HG03095 (cell line): ENCODE results near the gene DVL1.
"Not testable (repeated sequence)": the region's sequence is repeated elsewhere in the genome, so short reads cannot be mapped to it uniquely, and the experiment has no call there.

ENCODE experiments used
- ATAC-seq: cut with Tn5 transposase; IDR thresholded peaks from one replicate; pipeline ENCODE4 v1.9.1; 2021; ENCODE audit warnings: moderate library complexity; ENCODE audit not compliant: unreplicated experiment

The DVL1 gene

DNA sequence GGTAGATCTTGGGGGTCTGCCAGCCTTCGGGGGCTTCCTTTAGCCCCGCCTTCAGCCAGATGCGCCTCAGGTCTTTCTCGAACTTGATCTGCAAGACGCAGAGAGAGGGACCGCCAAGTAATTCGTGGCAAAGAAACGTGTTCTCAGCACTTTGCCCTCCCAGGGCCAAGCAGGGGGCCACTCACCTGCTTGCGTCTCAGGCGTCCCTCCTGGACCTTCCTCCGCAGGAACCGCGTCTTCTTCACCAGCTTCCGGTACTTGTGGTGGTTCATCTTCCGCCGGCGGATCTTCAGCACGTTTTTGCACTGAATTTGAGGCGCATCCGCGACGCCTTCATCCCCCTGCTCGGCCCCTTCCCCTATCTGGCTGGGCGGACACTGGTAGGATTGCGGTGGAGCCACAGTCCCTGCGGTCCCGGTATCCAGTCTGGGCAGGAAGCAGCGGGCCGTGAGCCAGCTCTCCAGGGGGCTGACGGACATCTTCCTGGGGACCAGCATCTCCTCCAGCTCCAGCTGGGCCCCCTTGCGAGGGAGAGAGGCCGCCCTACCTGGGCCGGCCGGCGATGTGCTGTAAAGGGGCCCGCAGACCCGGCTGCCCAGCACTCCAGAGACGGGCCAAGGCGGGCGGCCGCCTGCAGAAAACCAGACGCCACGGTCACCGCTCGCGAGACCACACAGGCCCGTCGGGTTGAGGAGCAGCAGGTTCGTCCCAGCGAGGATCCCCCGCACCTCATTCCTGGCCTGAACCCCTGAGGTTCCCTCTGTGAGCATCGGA, 24.8 kb upstream of the DVL1 start:
- no peak for ATAC-seq

DNA sequence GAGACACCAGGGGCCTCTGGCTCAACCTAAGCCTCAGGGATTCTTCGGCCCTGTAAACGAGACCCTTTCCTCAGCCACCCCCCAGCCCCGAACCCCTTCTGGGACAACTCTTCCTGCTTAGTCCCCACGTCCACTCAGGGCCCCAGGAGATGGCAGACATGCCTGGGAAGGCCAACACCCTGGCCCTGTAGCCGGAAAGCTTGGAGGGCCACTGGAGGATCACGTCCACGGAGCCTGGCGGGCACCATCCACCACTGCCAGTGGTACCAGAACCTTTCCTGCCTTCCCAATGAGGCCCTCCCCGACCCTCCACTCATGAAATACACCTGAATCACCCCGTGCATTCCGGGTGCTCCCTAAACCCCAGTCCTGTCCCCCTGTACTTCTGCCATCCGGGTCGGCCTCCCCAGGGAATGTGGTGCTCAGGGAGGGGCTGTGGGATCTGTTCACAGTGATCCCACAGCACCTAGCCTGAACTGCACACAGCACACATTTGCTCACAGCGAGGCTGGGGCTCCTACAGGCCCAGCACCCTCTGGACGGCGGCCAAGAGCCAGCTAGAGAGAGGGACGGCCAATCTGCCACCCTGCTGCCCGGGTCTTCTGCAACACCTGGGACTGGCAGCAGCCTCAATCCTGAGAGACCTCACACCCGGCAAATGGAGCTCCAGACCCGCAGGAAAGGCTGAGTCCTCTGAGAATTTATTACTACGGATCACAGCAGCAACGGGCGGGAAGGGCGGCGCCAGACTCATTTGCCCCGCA, 24.0 kb upstream of the DVL1 start:
- no peak for ATAC-seq

DNA sequence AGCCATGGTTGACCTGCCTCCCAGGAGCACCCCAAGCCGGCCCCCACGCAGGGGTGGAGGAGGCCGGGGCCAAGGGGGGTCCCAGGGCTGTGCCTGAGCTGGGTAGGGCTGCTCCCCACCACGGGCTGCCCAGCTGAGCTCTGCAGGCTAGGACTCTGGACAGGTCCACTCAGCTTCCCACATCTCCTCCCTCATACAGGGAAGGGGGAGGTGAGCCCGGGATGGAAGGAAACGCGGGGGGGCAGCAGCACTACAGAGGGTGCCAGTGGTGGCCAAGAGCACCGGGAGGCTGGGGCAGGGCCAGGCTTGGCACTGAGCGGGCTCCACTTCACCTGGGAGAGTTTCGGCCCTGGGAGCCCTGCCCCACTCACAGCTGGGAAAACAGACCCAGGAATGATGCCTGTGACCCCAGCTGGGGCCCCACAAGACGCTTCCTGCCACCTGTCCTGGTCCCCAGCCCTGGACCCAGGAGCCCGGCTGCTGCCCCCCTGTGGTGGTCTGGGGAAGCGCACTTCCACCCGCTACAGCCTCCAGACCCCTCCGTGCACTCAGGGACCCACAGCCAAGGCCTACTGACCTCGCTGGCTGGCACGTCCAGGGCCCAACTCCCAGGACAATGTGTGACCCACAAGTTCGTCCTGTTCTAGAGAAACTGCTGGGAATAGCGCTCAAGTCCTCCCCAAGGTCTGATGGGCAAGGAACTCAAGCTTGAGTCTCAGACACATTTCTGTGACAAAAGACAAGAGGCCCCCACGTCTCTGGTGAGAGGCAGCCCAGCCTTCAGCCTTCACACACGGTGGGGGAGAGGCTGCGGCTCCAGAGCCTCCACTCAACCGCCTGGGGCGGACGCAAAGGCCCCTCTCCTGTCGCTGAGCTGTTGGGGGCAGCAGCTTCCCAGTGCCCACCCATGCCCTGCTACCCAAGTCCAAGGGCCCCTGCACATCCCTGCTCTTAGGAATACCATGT, 22.8 kb upstream of the DVL1 start:
- no peak for ATAC-seq

DNA sequence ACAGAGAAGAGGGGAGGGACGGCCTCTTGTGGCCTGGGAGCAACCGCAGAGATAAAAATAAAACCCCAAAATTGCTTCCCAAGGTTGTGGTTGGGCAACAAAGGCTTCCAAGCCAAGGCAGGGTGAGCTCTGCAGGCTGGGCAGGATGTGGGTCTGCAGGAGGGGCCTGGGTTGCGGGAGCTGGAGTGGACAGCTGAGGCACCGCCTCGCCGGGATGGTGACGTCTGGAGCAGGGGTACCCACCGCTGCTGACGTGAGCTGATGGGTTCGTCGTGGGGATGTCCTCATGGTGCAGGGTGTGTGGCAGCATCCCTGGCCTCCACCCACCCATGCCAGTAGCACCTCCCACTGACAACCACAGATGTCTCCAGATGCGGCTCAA, 22.1 kb upstream of the DVL1 start:
- ATAC-seq = no peak

DNA sequence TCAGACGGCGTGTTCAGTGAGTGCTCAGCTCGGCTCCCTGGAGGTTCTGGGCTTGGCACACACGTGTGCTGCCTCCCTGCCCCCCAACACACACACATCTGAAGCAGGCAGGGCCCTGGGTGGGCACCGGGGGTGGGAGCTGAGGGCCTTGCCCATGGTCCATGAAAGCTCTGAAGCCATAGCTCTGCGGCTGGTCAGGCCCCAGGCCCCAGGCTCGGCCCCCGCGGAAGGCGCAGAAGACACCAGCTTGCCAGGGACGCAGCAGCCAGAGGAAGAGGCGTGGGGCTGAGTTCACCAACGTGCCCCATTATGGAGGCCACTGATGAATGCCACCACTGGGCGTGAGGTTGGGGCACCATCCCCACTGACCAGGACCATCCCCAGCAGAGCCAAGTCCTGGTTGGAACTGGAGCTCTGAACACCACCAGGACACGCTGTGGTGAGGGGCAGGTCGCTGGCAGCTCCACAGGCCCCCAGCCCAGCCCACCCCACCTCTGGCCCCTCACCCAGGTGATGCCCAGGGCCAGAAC, 21.6 kb upstream of the DVL1 start:
- no peak for ATAC-seq

DNA sequence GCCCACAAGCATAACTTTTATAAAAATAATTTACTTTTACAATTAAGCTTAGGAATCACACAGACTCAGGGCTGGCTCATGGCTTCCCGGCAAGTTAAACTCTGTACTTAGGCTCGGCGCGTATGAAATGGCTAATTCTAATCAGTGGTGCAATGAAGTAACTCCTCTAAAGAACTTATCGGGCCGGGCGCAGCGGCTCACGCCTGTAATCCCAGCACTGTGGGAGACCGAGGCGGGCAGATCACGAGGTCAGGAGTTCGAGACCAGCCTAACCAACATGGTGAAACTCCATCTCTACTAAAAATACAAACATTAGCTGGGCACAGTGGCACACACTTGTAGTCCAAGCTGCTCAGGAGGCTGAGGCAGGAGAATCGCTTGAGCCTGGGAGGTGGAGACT, 20.9 kb upstream of the DVL1 start:
- ATAC-seq = not testable (repeated sequence)

DNA sequence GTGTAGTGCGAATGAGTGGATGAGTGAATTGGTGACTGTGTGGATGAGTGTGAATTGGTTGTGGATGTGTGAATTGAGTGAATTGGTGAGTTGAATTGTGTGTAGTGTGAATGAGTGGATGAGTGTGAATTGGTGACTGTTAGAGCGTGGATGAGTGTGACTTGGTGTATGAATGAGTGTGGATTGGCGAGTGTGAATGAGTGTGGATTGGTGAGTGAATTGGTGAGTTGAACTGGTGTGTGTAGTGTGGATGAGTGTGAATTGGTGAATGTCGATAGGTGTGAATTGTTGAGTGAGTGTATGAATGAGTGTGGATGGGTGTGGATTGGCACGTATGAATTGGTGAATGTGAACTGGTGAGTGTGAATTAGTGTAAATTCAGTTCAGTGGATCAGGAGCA, 18.1 kb upstream of the DVL1 start:
- no peak for ATAC-seq

DNA sequence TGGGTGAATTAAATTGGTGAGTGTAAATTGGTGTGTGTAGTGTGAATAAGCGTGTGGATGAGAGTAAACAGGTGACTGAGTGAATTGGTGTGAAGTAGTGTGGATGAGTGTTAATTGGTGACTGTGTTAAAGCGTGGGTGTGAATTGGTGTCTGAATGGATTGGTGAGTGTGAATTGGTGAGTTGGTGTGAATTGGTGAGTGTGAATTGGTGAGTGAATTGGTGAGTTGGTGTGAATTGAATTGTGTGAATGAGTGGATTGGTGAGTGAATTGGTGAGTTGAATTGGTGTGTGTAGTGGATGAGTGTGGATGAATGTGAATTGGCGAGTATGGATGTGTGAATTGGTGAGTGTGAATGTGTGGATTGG, 17.5 kb upstream of the DVL1 start:
- no peak for ATAC-seq

DNA sequence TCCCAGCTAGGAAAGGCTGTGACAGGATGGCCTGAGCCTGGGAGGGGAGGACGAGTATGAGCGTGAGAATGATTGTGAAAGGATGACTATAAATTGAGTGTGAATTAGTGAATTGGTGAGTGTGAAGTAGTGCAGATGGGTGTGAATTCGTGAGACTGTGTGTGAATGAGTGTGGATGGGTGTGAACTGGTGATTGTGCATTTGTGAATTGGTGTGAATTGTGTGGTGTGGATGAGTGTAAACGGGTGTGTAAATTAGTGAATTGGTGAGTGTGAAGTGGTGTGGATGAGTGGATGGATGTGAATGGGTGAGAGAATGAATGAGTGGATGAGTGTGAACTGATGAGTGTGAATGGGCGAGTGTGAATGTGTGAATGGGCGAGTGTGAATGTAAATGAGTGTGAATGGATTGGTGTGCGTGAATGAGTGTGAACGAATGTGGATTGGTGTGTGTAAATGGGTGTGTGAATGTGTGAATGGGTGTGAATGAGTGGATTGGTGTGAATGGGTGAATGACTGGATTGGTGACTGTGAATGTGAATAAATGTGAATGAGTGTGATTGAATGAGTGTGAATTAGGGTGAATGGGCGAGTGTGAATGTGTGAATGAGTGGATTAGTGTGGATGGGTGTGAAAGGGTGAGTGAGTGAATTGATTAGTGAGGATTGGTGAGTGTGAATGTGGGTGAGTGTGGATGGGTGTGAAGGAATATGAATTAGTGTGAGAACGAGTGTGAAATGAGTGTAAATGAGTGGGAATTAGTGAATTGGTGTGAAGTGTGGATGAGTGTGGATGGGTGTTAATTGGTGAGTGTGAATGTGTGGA, 16.9 kb upstream of the DVL1 start:
- no peak for ATAC-seq

DNA sequence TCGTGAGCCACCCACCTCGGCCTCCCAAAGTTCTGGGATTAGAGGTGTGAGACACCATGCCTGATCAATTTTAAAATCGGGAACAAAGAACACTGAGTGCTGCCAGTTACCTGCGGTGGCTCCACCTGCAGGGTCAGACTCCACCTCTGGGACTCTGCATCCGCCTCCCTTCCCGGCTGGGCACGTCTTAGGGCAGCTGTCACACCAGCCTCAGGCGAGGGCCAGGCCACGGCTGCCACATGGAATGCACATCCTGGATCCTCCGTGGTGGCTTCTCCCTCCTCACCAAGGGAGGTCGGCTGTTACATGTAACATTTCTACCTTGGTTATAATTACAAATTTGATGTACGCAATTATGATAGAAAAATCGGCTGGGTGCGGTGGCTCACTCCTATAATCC, 15.0 kb upstream of the DVL1 start:
- no peak for ATAC-seq

DNA sequence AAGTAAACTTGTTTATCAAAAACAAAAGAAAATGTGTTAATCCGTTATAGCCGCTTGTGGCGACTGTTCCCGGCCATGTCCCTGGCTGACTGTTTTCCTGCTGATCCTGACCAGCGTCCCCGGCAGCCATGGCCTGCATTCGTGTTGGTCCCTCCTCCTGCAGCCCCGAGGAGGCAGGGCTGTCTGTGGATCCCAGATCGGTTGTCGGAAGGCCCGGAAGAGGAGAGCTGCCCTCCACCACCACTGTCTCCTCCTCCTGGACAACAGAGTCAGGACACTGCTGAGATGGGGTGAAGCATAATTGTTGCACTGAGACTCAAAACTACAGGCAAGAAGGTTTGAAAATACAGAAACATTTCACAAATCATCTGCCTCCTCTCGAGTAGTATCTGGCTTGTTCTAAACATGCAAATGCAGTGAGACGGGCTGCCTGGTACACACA, 12.8 kb upstream of the DVL1 start:
- no peak for ATAC-seq

DNA sequence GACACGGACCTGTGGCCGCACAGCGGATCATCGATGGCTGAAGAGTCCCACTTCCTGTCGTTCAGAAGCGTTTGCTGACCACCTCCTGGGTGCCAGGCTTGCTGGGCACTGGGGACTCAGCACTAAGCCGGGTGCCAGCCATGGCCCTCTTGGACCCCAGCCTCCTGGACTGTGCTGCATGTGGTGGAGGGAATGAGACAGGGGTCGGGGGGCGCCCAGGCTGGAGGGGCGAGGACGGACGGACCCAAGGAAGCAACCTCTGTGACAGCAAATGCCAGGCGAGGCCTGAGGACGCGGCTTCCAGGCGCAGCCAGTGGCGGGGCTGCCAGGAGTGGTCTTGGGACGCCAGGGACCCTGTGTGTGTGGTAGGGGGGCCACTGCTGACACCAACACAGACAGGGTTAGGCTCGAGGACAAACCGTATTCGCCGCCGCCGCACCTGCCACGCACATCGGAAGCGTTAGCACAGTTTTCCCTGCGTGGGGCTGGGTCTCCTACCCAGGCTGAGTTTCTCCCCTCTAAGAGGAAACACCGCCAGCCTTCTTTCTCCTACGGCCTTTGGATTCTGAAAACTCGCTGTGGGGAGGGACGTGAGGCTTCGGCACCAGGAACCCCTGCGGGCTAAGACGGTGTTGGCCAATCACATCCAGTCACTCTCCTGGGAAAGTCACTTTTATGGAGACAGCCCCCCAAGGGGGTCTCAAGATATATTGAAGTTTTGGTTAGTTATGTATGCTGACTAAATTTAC, 12.2 kb upstream of the DVL1 start:
- no peak for ATAC-seq

DNA sequence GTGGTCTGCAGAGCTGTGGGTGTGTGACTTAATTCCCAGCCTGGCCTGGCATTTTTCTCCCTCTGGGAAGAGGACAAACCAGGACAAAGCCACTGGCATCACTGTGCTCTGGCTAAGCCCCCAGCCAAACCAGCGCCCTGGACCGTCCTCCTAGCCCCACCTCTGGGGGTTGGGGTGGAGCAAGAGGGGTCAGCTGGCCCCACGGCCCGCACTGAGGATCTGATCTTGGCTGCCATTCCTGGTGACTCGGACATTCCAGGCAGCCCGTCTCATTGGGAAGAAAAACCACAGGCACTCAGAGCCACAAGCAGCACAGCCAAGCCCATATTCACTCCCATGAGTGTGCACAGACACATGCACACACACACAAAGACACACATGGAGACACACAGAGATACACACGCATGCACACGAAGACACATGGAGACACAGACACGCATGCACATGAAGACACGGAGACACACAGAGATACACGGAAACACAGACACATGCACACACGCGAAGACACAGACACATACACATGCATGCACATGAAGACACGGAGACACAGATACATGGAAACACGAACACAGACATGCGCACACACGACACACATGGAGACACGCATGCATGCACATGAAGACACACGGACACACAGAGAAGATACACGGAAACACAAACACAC, 11.4 kb upstream of the DVL1 start:
- ATAC-seq = no peak

DNA sequence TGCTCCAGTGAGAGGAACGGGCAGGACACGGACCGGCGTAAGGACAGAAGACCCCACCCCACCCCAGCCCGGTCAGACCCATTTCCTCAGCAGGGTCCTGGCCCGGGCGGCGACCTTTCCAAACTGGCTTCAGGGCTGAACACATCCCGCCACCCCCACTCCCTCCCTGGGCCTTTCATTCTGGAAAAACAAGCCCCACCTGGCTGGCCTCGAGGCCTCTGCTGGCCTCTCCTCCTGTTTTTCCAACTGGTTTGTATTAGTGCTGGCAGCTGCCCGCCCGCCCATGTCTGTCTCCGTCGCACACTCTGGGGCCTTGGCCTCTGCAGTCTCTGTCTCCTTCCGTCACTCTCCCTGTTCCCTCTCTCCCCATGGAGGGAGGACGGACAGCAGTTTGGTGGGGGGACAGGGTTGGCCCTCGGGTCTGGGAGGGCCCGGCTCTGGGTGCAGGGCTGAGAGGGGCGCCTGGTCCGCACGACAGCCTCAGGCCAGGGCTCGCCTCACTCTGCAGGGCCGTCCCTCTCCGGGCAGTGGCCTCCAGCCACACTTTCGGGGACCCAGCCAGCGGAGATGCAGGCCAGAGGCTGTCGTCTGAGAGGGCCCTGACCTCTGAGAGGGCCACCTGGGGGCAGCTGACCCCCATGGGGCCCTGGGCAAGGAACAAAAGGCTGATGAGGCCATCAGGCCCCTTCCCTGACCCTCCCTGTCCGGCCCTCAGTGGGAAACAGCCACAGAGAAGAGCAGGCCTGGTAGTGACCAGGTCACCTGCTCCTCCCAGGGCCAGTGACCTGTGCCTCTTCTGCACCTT, 10.6 kb upstream of the DVL1 start:
- ATAC-seq = no peak

DNA sequence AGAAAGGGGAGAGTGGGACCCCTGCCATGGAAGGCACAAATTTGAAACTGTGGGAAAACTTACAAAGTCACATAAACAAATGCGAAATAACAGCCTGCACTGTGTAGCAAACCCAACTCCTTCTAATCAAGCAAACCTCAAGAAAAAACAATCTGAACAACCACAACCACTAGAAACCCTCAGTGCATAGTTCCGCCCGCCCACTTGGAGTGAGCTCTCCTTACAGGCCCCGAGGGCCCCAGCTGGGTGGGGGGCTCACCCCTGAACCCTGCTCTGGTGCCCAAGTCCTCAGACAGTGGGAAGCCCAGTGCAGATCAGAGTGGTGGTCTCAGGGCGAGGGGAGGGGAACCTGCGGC, 10.1 kb upstream of the DVL1 start:
- no peak for ATAC-seq

DNA sequence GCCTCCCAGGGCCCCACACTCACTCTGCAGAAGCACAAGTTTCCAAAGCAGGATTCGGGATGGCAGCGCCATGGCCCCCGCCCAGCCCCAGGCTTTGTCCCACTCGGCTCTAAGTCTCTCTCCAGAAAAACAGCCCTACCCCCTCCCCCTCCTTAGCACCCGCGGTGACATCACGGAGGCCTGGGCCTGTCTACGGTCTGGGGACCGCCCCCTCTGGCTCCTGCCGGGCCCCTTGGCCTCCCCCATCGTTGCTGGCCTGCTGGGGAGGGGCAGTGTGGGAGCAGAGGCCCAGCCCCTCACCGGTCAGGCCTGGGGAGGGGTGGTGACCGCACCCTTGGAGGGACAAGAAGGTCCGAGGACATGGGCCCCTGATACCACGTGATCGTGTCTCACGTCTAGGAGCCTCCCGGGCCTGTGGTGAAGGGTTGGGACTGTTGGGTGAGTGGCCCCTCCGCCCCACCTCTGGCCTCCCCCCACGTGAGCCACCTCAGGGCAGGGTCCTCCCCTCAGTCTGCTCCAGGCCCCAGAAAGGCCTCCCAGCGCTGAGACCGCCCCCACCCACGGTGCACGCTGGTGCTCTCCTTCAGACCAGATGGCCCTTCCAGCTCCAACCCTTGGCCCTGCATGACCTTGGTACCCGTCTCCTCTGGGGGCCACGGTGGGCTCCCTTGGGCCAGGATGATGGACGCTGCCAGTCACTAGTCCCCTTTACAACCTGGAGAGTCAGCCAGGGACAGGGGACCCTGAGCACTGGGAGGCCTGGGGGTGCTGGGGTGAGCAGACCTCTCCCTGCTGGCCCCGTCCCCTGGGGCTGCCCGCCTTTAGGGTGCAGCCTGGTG, 9.4 kb upstream of the DVL1 start, which contains the start of gene MXRA8:
Gene MXRA8, minus strand, starts transcription at position 123 of the 839 bp plus-strand sequence. Its CDS starts 51 bp downstream, at position 72.
- no peak for ATAC-seq

DNA sequence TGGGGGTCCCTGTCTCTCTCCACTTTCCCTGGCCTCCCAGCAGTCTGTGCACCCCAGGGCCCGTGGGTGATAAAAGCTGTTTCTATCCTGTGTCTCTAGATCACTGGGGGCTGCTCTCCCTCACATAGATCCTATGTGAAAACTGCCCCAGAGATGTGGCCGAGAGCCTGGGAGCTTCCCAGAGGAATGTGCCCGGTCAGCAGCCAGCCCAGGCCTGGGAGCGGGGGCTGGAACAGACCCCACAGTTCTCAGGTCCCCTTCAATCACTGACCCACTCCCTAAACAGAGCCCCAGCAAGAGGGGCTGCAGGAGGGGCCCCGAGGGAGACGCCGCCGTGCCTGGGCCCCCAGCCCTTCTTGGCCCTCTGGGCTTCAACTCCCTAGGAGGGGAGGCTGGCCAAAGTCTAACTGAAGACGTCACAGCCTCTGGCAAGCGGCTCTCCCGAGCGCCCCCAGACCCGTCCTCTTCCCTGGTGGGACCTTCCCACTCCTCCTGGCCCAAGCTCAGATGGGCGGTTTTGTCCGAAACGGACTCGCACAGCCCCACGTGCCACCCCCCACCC, 8.7 kb upstream of the DVL1 start:
- ATAC-seq = no peak
